K562 (cell line): ENCODE results near the gene KRTAP5-1. TPM values are rescaled to one million over a fixed set of nuclear protein-coding genes. Genes with fewer than 3 reads are reported as not detected.
"Not testable (repeated sequence)": the region's sequence is repeated elsewhere in the genome, so short reads cannot be mapped to it uniquely, and the experiment has no call there.

ENCODE experiments used
- ATAC-seq: fragments of 200-7000 bp; cut with Tn5 transposase; 3 replicates; pipeline ENCODE4 v1.9.1; 2020; ENCODE audit warnings: moderate library complexity
- BruUV-seq: library from RNA; stranded (reverse); fragments of 400-500 nt; replicated peaks from 2 replicates; lab custom pipeline; 2021; lab: Mats Ljungman, UMichigan
- CTCF ChIA-PET: fragments of 300-600 bp; formaldehyde crosslinking; extraction: SDS; loops from one replicate; lab custom pipeline; 2021; ENCODE audit warnings: low intra/inter-chr PET ratio; lab: Yijun Ruan, JAX
- POLR2A ChIA-PET: fragments of 300-600, 350-650 bp; sonication (Branson Sonifier 250); formaldehyde crosslinking; extraction: SDS; loops from one replicate; lab custom pipeline; 2021; ENCODE audit warnings: antibody characterized with exemption, inconsistent platforms; lab: Yijun Ruan, JAX
- DNase-seq, 4 experiments: peaks; one replicate each; pipeline versions ENCODE4 v3.0.0 to v3.0.0-alpha.2; 2011 to 2018; ENCODE audit warnings: low spot score in 3 of 4, mixed read lengths in 3 of 4; ENCODE audit errors: extremely low read depth in 1 of 4
- FAIRE-seq: peaks from 2 replicates; lab custom pipeline; 2011; peaks lifted over from hg19 to GRCh38; lab: Jason Lieb, UNC
- H2AFZ ChIP-seq: 2 replicates; pipeline ENCODE4 v1.6.0; 2011; ENCODE audit warnings: low read depth, low read length, control low read depth, inconsistent platforms
- H3K27ac ChIP-seq: fragments of 200-600 bp; 3 replicates; pipeline ENCODE4 v1.8.0; 2011; ENCODE audit warnings: low read depth, mild to moderate bottlenecking, control low read depth, inconsistent platforms, low read length, moderate library complexity, mixed read lengths; ENCODE audit errors: extremely low read depth
- H3K27me3 ChIP-seq, 2 experiments: fragments of 300-600 bp in 1 of 2; 2 replicates in 1 of 2; 3 replicates in 1 of 2; pipeline versions ENCODE4 v1.6.0 to v1.8.0; 2011; ENCODE audit warnings: inconsistent platforms in 2 of 2, low read length in 2 of 2, mild to moderate bottlenecking in 1 of 2, mixed read lengths in 1 of 2, moderate library complexity in 1 of 2; ENCODE audit not compliant: control insufficient read depth in 2 of 2, insufficient read depth in 2 of 2
- H3K36me3 ChIP-seq: fragments of 300-600 bp; 3 replicates; pipeline ENCODE4 v1.8.0; 2011; ENCODE audit warnings: mild to moderate bottlenecking, low read length, inconsistent platforms; ENCODE audit not compliant: control insufficient read depth, insufficient read depth
- H3K4me1 ChIP-seq, 2 experiments: fragments of 200-600 bp in 1 of 2; replicated peaks in 1 of 2; 2 replicates in 1 of 2; 3 replicates in 1 of 2; pipeline versions ENCODE4 v1.5.1 to v1.8.0; 2011; ENCODE audit warnings: inconsistent platforms in 2 of 2, low read length in 2 of 2, mild to moderate bottlenecking in 1 of 2, mixed read lengths in 1 of 2, moderate library complexity in 1 of 2; ENCODE audit not compliant: control insufficient read depth in 2 of 2, insufficient read depth in 2 of 2
- H3K4me2 ChIP-seq: 2 replicates; pipeline ENCODE4 v1.6.1; 2011; ENCODE audit warnings: low read length, control low read depth, inconsistent platforms, mixed read lengths; ENCODE audit not compliant: insufficient read depth
- H3K4me3 ChIP-seq: fragments of 200-600 bp; sonication (generic), shearing (Covaris generic); 2 replicates; pipeline ENCODE4 v1.5.1; 2016; ENCODE audit warnings: control low read depth, inconsistent platforms
- H3K79me2 ChIP-seq: fragments of 200-600 bp; 3 replicates; pipeline ENCODE4 v1.8.0; 2011; ENCODE audit warnings: low read length, inconsistent platforms; ENCODE audit not compliant: control insufficient read depth, insufficient read depth
- H3K9ac ChIP-seq, 2 experiments: 2 replicates each; pipeline versions ENCODE4 v1.6.0 to v1.6.1; 2011; ENCODE audit warnings: low read depth in 2 of 2, low read length in 2 of 2, control low read depth in 1 of 2, inconsistent platforms in 1 of 2, mild to moderate bottlenecking in 1 of 2, mixed read lengths in 1 of 2; ENCODE audit not compliant: insufficient read depth in 1 of 2
- H3K9me1 ChIP-seq: one replicate; pipeline ENCODE4 v1.6.0; 2011; ENCODE audit warnings: inconsistent platforms, mild to moderate bottlenecking, low read length, moderate library complexity; ENCODE audit not compliant: control insufficient read depth, insufficient read depth
- H3K9me3 ChIP-seq: replicated peaks from 2 replicates; pipeline ENCODE4 v1.5.1; 2011; ENCODE audit warnings: low read depth, low read length, inconsistent platforms; ENCODE audit not compliant: control insufficient read depth, insufficient read depth
- H4K20me1 ChIP-seq: replicated peaks from 2 replicates; pipeline ENCODE4 v1.6.1; 2011; ENCODE audit warnings: low read length, inconsistent platforms, mixed read lengths; ENCODE audit not compliant: control insufficient read depth, insufficient read depth
- ARNT ChIP-seq, 2 experiments: fragments of 450-650 bp; IDR thresholded peaks; 2 replicates each; pipeline ENCODE4 v1.6.1; 2016; ENCODE audit warnings: mild to moderate bottlenecking in 1 of 2
- GTF2A2 ChIP-seq: IDR thresholded peaks from 2 replicates; pipeline ENCODE4 v1.6.1; 2016; ENCODE audit warnings: mild to moderate bottlenecking, missing genetic modification characterization, missing compliant biosample characterization
- IFI16 ChIP-seq: fragments of 250-450 bp; sonication (Bioruptor Pico); IDR thresholded peaks from 2 replicates; pipeline ENCODE4 v2.1.2; 2022; ENCODE audit warnings: mild to moderate bottlenecking, inconsistent platforms
- RBFOX2 ChIP-seq: fragments of 200-400 bp; formaldehyde crosslinking; IDR thresholded peaks from 2 replicates; pipeline ENCODE4 v1.6.1; 2017; ENCODE audit warnings: low read depth, mild to moderate bottlenecking, low read length, moderate library complexity
- TAF9B ChIP-seq: fragments of 450-650 bp; IDR thresholded peaks from 2 replicates; pipeline ENCODE4 v1.6.1; 2018; ENCODE audit warnings: mild to moderate bottlenecking; ENCODE audit not compliant: partially characterized antibody
- TCFL5 ChIP-seq: fragments of 250-450 bp; sonication (Bioruptor Pico); conservative IDR thresholded peaks from 2 replicates; pipeline ENCODE4 v1.6.1; 2021; ENCODE audit warnings: mild to moderate bottlenecking, moderate library complexity, matching md5 sums
- ZBTB17 ChIP-seq: fragments of 450-650 bp; formaldehyde crosslinking; IDR thresholded peaks from 2 replicates; pipeline ENCODE4 v1.4.0; 2020; ENCODE audit warnings: mild to moderate bottlenecking
- ZNF121 ChIP-seq: sonication (generic); formaldehyde crosslinking; conservative IDR thresholded peaks from 2 replicates; pipeline ENCODE4 v1.8.0; 2022; ENCODE audit warnings: missing genetic modification reagents
- ZNF282 ChIP-seq: sonication (generic); formaldehyde crosslinking; IDR thresholded peaks from 2 replicates; pipeline ENCODE4 v1.8.1; 2023; ENCODE audit warnings: missing genetic modification reagents
- WGBS: fragments of 100-300 bp; shearing (Covaris generic); methylation state at CpG from one replicate; pipeline ENCODE4 v1.1.6; 2016; ENCODE audit warnings: low coverage, mixed read lengths; ENCODE audit not compliant: insufficient coverage; ENCODE audit errors: missing lambda C conversion rate; 5-methylcytosine and 5-hydroxymethylcytosine counted together
- in situ Hi-C: fragments of 300-500 bp; cut with MboI; formaldehyde crosslinking; loops from 4 replicates; pipeline ENCODE4 v1.15.0; 2018; ENCODE audit warnings: inconsistent platforms, mixed read lengths
- intact Hi-C: fragments of 100-400 bp; cut with micrococcal nuclease; formaldehyde crosslinking; loops from 2 replicates; pipeline ENCODE4 v1.14.2; 2022
- polyA plus RNA-seq, 8 experiments: library from polyadenylated mRNA; depleted of rRNA in 4 of 8; stranded (reverse) in 5 of 8; unstranded in 3 of 8; fragments of >200 nt; fragmentation: Nextera tagmentation in 2 of 8; fragmentation: Illumina TruSeq in 1 of 8; extraction: Ambion mirVana in 2 of 8; extraction: Trizol in 1 of 8; gene quantifications; 2 replicates each; pipeline versions ENCODE4 v1.2.1 to v1.2.3, GENCODE V29; 2011 to 2014; ENCODE audit warnings: inconsistent platforms in 1 of 8, missing spikeins in 1 of 8
- total RNA-seq, 7 experiments: library from RNA; depleted of rRNA in 6 of 7; stranded (reverse); fragments of >200 nt in 6 of 7; fragmentation: Illumina TruSeq in 2 of 7; extraction: Trizol in 2 of 7; gene quantifications; 2 replicates each; pipeline versions ENCODE4 v1.2.1 to v1.2.3, GENCODE V29; 2011 to 2021; ENCODE audit warnings: low replicate concordance in 1 of 7
- TF ChIP-seq, protein P1 (sequence below): fragments of 250-450 bp; sonication (Bioruptor Pico); IDR thresholded peaks from 2 replicates; pipeline ENCODE4 v1.8.0; 2021; ENCODE audit warnings: borderline replicate concordance, mild to moderate bottlenecking, moderate library complexity; ENCODE audit not compliant: poor library complexity, severe bottlenecking
- TF ChIP-seq, protein P2 (sequence below): sonication (generic); formaldehyde crosslinking; IDR thresholded peaks from 2 replicates; pipeline ENCODE4 v1.8.0; 2022; ENCODE audit warnings: mild to moderate bottlenecking, low read depth, missing genetic modification reagents

KRTAP5-1 gene
- total and polyA plus RNA-seq, 9 of the 15 experiments (the other 6 are each of a cell fraction or from before 2014, with no cell fraction given), result not detected

DNA sequence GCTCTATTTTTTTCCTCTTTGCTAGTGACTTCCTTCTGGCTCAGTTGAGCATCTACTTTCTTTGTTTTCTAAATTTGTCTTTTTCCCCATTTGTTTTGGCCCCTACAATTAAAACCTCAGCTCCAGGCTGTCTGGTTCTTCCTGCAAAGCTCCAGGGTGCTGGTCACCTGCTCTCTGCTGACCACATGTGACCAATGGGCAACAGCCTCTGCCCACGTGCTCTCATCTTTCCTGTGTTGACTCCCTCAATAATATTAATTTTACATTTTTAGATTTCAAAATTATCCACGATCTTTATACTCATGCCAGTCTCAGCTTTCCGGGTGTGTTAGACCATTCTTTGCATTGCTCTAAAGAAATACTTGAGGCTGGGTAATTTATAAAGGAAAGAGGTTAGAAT lies 13.3 kb upstream of the KRTAP5-1 start:
- H3K79me2 ChIP-seq, CTCF ChIA-PET, H3K9me3 ChIP-seq, POLR2A ChIA-PET, H3K36me3 ChIP-seq, FAIRE-seq, H3K4me1 ChIP-seq, DNase-seq, H3K4me3 ChIP-seq, ATAC-seq, H3K4me2 ChIP-seq, intact Hi-C loops, H2AFZ ChIP-seq, in situ Hi-C loops, H4K20me1 ChIP-seq, H3K27ac ChIP-seq, BruUV-seq, H3K9ac ChIP-seq, H3K9me1 ChIP-seq: not testable (repeated sequence)
- 0% methylated on average over 3 of the region's 3 CpGs for WGBS
- H3K27me3 ChIP-seq, result peaks cover 7 to 23% of the 10 kb centered on the region in 2 experiments; a peak in 3 of 5 replicates

DNA sequence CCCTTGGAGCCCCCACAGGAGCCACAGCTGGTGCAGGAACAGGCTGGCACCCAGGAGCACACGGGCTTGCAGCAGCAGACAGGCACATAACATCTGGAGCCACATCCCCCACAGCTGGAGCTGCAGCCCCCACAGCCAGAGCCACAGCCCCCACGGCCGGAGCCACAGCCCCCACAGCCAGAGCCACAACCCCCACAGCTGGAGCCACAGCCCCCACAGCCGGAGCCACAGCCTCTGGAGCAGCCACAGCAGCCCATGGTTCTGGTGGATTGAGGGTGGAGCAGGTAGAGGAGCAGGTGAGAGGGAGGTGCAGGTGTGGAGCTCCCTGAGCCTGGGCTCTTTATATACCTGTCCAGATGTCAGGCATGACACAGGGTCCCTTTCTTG lies 12.9 kb upstream of the KRTAP5-1 start, which contains the start of gene KRTAP5-2:
Gene KRTAP5-2, minus strand, starts transcription at position 301 of the 387 bp plus-strand sequence. Its CDS starts 44 bp downstream, at position 257.
- DNase-seq, result no peak
- peaks cover 9 to 21% of the 10 kb centered on the region in 2 experiments; a peak in 3 of 5 replicates for H3K27me3 ChIP-seq
- 0% methylated on average over 2 of the region's 4 CpGs for WGBS
- no peak for ATAC-seq
- H3K27ac ChIP-seq, result no peak within 1 kb of the TSS
- no peak for TF ChIP-seq ZNF282
- TF ChIP-seq, protein P1, sequence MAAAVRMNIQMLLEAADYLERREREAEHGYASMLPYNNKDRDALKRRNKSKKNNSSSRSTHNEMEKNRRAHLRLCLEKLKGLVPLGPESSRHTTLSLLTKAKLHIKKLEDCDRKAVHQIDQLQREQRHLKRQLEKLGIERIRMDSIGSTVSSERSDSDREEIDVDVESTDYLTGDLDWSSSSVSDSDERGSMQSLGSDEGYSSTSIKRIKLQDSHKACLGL, result no peak
- no peak for TF ChIP-seq TAF9B
- no peak for TF ChIP-seq IFI16 (CRISPR knock-in tag)
- TF ChIP-seq ZNF121 (CRISPR knock-in tag), result no peak
- TF ChIP-seq TCFL5 (CRISPR knock-in tag), result no peak
- TF ChIP-seq ZBTB17 (CRISPR knock-in tag), result no peak
- no peak for TF ChIP-seq RBFOX2
- TF ChIP-seq ARNT (IDR thresholded peaks at IDR 0.05), result no peak
- TF ChIP-seq, protein P2, sequence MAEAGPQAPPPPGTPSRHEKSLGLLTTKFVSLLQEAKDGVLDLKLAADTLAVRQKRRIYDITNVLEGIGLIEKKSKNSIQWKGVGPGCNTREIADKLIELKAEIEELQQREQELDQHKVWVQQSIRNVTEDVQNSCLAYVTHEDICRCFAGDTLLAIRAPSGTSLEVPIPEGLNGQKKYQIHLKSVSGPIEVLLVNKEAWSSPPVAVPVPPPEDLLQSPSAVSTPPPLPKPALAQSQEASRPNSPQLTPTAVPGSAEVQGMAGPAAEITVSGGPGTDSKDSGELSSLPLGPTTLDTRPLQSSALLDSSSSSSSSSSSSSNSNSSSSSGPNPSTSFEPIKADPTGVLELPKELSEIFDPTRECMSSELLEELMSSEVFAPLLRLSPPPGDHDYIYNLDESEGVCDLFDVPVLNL (CRISPR knock-in tag), result no peak
- TF ChIP-seq GTF2A2, result no peak
- no peak within 1 kb of the TSS for H3K9ac ChIP-seq
- H3K9me3 ChIP-seq, result no peaks in the 10 kb centered on the region
- H2AFZ ChIP-seq, result no peak within 1 kb of the TSS
- no peaks in the 10 kb centered on the region for H3K79me2 ChIP-seq
- no peak within 1 kb of the TSS for H3K4me2 ChIP-seq
- CTCF ChIA-PET, result no interaction called here
- H3K9me1 ChIP-seq, result no peaks in the 10 kb centered on the region
- no peak within 1 kb of the TSS for H3K4me3 ChIP-seq
- H3K36me3 ChIP-seq, result no peaks in the 10 kb centered on the region
- FAIRE-seq, result no peak
- BruUV-seq, result no TSS peak
- intact Hi-C loops, result no loop called here
- H3K4me1 ChIP-seq, result no peaks in the 10 kb centered on the region
- H4K20me1 ChIP-seq, result peaks cover 4% of the 10 kb centered on the region; the same call in 1 of the 2 replicates
- in situ Hi-C loops, result no loop called here
- POLR2A ChIA-PET, result no interaction called here
